T-helper 17 cell (primary cell): Measurements from ENCODE around the gene MTM1. TPM values are rescaled to one million over a fixed set of nuclear protein-coding genes. Genes with fewer than 3 reads are reported as not detected.
A peak's percentile ranks its signal among the peaks of the same experiment; 100 is the strongest.

Experiments used
- ATAC-seq: fragments of 150-1000 bp; cut with Tn5 transposase; 2 replicates; pipeline ENCODE4 v1.10.0; 2021; ENCODE audit warnings: mild to moderate bottlenecking, moderate library complexity
- DNase-seq, 3 donors: peaks; one replicate each; pipeline versions ENCODE4 v3.0.0 to v3.0.0-alpha.2; 2020 to 2021
- H3K9me3 ChIP-seq: one replicate; pipeline ENCODE4 v1.7.0; 2013; ENCODE audit warnings: low read length, mild to moderate bottlenecking; ENCODE audit not compliant: control insufficient read depth, poor library complexity, severe bottlenecking
- H3K27ac Mint-ChIP-seq: one replicate; pipeline ENCODE4 v1.8.0; 2022; ENCODE audit warnings: mild to moderate bottlenecking, moderate library complexity, mixed read lengths
- H3K27me3 Mint-ChIP-seq: one replicate; pipeline ENCODE4 v1.8.0; 2022; ENCODE audit warnings: mixed read lengths
- H3K36me3 Mint-ChIP-seq: one replicate; pipeline ENCODE4 v1.8.0; 2022; ENCODE audit warnings: low read depth, mixed read lengths
- H3K4me1 Mint-ChIP-seq: one replicate; pipeline ENCODE4 v1.8.0; 2022; ENCODE audit warnings: mild to moderate bottlenecking, mixed read lengths
- H3K4me3 Mint-ChIP-seq: one replicate; pipeline ENCODE4 v1.8.0; 2022; ENCODE audit warnings: mild to moderate bottlenecking, moderate library complexity, mixed read lengths
- total RNA-seq, 4 donors: library from RNA in 2 of 4; stranded (reverse) in 2 of 4; gene quantifications; one replicate each; pipeline ENCODE4 v1.2.3 and lab custom pipeline; 2022 to 2026

The MTM1 gene
- total RNA-seq, 2 donors from 2014 or later = 25.9 to 30.6 TPM

GRCh38 chrX:150697641-150698040 lies 129.2 kb downstream of the MTM1 start:
- H3K27me3 Mint-ChIP-seq = no peaks in the 10 kb centered on the region
- H3K27ac Mint-ChIP-seq = peak overlapping the region; percentile 59
- H3K4me3 Mint-ChIP-seq = peak overlapping the region; percentile 78
- DNase-seq = no peak
- ATAC-seq = no peak
- no peaks in the 10 kb centered on the region for H3K9me3 ChIP-seq
- peaks cover 2% of the 10 kb centered on the region for H3K36me3 Mint-ChIP-seq
- H3K4me1 Mint-ChIP-seq = peaks cover 32% of the 10 kb centered on the region

DNA sequence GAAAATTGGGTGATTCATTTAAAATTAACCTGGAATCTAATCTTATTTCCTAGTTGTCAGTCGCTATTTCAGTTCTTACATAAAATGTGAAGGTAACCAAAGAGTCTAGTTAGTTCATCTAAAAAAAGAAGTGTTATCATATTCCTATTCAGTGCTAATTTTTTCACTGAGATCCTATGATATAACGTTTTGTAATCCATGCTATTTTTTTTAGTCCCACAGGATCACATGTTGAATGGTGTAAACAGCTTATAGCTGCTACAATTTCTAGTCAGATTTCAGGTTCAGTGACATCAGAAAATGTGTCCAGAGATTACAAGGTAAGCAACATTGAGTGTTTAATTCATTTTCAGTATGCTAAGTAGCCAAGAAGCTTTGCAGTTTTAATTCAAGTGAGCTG lies 130.6 kb downstream of the MTM1 start:
- no peak overlapping the region for H3K4me3 Mint-ChIP-seq
- DNase-seq (no peak), ATAC-seq (no peak)
- peaks cover 2% of the 10 kb centered on the region for H3K36me3 Mint-ChIP-seq
- no peaks in the 10 kb centered on the region for H3K9me3 ChIP-seq
- no peaks in the 10 kb centered on the region for H3K27me3 Mint-ChIP-seq
- H3K4me1 Mint-ChIP-seq = peaks cover 34% of the 10 kb centered on the region
- no peak overlapping the region for H3K27ac Mint-ChIP-seq

DNA sequence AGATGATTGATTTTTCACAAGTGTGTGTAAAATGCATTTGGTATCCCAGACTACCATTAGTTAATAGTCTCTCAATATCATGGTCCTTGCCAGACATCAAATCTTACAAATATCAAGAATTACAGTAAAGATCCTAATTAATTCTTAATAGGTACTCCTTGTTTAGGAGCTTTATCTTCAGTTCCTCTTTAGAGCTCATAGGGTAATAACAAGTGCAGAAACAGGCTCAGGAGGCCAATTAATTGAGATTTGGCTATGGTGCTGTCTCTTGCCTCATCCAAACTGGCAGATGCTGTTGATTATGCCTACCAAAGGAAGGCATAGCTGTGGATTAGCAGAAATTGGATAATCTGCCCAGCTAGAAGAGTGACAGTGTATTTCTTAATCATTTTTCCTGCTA lies 131.7 kb downstream of the MTM1 start:
- DNase-seq (no peak), ATAC-seq (no peak)
- H3K9me3 ChIP-seq = no peaks in the 10 kb centered on the region
- Mint-ChIP-seq H3K4me1 (peaks cover 33% of the 10 kb centered on the region), H3K27ac (no peak overlapping the region), H3K36me3 (peaks cover 1% of the 10 kb centered on the region), H3K27me3 (no peaks in the 10 kb centered on the region), H3K4me3 (no peak overlapping the region)

- Mint-ChIP-seq H3K4me3 (no peak overlapping the region), H3K36me3 (peaks cover 2% of the 10 kb centered on the region), H3K4me1 (peaks cover 25% of the 10 kb centered on the region), H3K27me3 (no peaks in the 10 kb centered on the region), H3K27ac (no peak overlapping the region)
- no peaks in the 10 kb centered on the region for H3K9me3 ChIP-seq
- DNase-seq (no peak), ATAC-seq (no peak)
These were observed 133.0 kb downstream of the MTM1 start for GRCh38 chrX:150701377-150701776.

DNA sequence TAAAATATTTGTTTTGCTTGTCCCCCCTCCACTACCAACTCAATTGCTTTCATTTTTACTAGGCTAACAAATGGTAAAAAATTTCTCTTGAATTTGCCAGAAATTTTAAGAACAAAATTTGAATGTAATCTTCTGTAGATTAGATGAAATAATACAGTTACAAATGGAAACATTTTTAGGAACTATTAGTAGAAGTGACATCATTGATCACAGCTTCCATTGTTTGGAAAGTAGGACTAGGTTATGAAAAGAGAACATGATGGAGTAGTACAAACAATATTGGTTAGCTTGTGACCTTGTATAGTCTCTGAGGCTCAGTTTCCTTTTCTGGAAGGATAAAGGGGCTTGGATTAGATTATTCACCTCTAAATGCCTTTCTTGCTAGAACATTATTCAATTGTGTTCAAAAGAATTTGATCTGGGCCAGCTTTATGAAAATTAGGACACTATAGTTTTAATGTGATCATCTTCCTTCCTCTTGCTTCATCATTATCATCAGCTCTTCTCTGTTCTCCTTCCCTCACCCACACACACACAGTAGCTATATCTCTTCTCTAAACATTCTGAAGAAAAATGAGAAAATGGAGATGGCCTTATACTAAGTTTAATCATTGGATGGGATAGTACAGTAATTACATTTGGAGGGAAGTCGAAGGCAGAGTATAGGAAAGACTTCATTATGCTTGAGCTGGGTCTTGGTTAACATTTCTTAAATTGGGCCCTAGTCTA lies 134.7 kb downstream of the MTM1 start:
- H3K4me3 Mint-ChIP-seq = no peak overlapping the region
- H3K9me3 ChIP-seq = no peaks in the 10 kb centered on the region

GRCh38 chrX:150703695-150703974 lies 135.2 kb downstream of the MTM1 start:
- DNase-seq = no peak
- H3K4me1 Mint-ChIP-seq = peaks cover 23% of the 10 kb centered on the region
- no peak overlapping the region for H3K27ac Mint-ChIP-seq
- no peak overlapping the region for H3K4me3 Mint-ChIP-seq
- ATAC-seq = no peak
- no peaks in the 10 kb centered on the region for H3K9me3 ChIP-seq
- H3K36me3 Mint-ChIP-seq = peaks cover 2% of the 10 kb centered on the region
- no peaks in the 10 kb centered on the region for H3K27me3 Mint-ChIP-seq

More for the DNA sequence above, 134.7 kb downstream of the MTM1 start:
- Mint-ChIP-seq H3K27ac (no peak overlapping the region), H3K27me3 (no peaks in the 10 kb centered on the region), H3K4me1 (peaks cover 23% of the 10 kb centered on the region), H3K36me3 (peaks cover 2% of the 10 kb centered on the region)
- ATAC-seq (no peak), DNase-seq (no peak)

DNA sequence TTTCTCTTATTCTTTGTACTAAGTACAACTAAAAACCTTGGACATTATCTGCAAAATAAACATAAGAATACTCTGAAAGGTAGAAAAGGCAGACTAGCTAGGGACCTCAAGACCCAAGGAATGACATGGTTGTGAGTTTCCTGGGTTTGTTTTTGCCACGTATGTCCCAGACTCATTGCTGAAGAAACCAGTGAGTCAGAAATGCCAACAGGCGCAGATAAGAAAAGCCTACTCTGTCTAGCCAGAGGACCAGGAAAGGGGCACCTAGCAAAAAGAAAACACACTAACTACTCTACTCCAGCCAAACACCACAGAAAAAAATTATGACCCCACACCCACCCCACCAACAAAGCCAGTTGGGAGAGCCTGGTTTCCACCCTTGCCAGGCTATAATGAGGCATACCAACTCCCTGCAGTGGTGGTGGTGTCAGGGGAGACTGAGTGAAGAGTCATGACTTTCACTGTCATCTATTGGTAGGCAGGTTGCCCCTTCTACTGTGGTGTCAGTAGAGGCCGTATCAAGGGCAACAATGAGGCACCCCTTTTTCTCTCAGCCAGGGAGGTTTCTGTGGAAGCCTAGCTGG lies 135.7 kb downstream of the MTM1 start:
- H3K27ac Mint-ChIP-seq = peak overlapping the region; percentile 56
- no peak for ATAC-seq
- H3K36me3 Mint-ChIP-seq = peaks cover 2% of the 10 kb centered on the region
- H3K9me3 ChIP-seq = no peaks in the 10 kb centered on the region
- H3K4me3 Mint-ChIP-seq = no peak overlapping the region
- DNase-seq = no peak
- no peaks in the 10 kb centered on the region for H3K27me3 Mint-ChIP-seq
- H3K4me1 Mint-ChIP-seq = peaks cover 23% of the 10 kb centered on the region

DNA sequence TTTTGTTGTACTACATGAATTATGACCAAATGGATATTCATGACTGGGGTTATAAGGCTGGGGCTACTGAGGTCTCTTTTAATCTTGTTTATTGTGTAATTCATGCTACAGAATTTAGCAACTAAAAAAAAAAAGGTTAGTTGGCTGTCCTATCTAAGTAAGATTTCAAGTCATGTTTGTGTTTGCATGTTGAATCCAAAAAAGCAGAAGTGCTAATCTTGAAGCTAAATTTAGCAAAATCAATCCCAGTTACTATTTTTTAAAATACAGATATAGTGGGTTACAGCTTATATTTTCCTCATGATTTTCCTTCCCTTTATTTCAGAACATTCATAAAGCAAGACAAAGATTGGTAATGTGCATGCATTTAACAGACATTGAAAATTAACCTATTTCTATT lies 144.2 kb downstream of the MTM1 start:
- H3K4me3 Mint-ChIP-seq = no peak overlapping the region
- H3K27me3 Mint-ChIP-seq = no peaks in the 10 kb centered on the region
- ATAC-seq = no peak
- H3K27ac Mint-ChIP-seq = no peak overlapping the region
- no peak for DNase-seq
- H3K4me1 Mint-ChIP-seq = peaks cover 29% of the 10 kb centered on the region
- no peaks in the 10 kb centered on the region for H3K36me3 Mint-ChIP-seq
- H3K9me3 ChIP-seq = no peaks in the 10 kb centered on the region

DNA sequence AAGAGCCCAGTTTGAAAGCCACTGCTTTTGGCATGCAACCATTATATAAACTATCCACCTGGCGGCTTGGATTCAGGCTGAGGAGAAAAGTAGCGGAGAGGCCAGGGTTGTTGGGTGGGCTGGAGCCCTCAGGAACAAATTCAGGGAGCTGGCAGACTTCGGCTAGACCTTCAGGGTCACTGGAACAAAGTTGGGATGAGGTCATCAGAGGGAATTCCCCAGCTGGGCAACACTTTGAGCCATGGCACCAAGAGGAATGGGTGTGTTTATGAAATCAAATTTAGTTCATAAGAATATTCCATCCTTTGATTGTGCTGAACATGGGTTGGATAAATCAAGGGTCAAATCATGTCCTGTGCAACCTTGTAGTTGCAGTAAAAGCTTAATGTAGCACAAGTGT lies 146.8 kb downstream of the MTM1 start:
- H3K36me3 Mint-ChIP-seq = no peaks in the 10 kb centered on the region
- ATAC-seq = no peak
- H3K9me3 ChIP-seq = no peaks in the 10 kb centered on the region
- no peak overlapping the region for H3K4me3 Mint-ChIP-seq
- peaks cover 25% of the 10 kb centered on the region for H3K4me1 Mint-ChIP-seq
- DNase-seq = no peak
- peak overlapping the region; percentile 86 for H3K27ac Mint-ChIP-seq
- no peaks in the 10 kb centered on the region for H3K27me3 Mint-ChIP-seq

GRCh38 chrX:150719621-150720020 lies 151.2 kb downstream of the MTM1 start:
- ATAC-seq = no peak
- H3K27ac Mint-ChIP-seq = no peak overlapping the region
- no peak for DNase-seq
- H3K27me3 Mint-ChIP-seq = no peaks in the 10 kb centered on the region
- H3K4me3 Mint-ChIP-seq = no peak overlapping the region
- H3K9me3 ChIP-seq = no peaks in the 10 kb centered on the region
- no peaks in the 10 kb centered on the region for H3K36me3 Mint-ChIP-seq
- H3K4me1 Mint-ChIP-seq = peaks cover 28% of the 10 kb centered on the region

Other genes starting within 250 kb of the MTM1 start
- gene MAMLD1, start 205.3 kb upstream of the MTM1 start, total RNA-seq = 1 to 10 TPM; 1.7 to 1.9 TPM
- 10 to 100 TPM; 40.3 to 45.6 TPM for gene MTMR1, start 124.8 kb downstream of the MTM1 start, total RNA-seq